ENCODE results near the gene RPS3.

RPS3 gene

DNA sequence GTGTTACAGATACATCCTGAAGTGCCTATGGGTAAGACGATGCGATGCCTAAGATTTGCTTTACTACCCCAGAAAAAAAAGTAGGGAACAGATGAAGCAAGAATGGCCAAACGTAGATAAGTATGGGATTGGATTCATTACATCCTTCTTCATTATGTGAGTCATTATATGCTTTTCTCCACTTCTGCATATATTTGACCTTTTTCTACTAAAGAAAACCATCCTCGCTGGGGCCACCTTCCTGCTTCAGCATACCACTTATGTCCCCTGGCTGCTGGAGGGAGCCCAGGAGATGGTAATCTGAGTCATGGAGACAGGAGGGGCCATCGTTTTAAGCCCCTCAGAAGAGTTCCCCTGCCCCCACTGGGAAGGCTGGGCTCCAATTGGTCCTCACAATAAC is 48.1 kb downstream of the RPS3 start:
- Histone ChIP-seq H3K4me1 (ENCODE audit: control insufficient read depth, insufficient read depth, low read length, poor library complexity, severe bottlenecking) (peaks cover 2% of the 10 kb centered on the region), H3K4me3 (ENCODE audit: extremely low read depth, insufficient read depth, low read length, poor library complexity, severe bottlenecking) (no peak overlapping the region), H3K27ac (ENCODE audit: low read depth, low read length, severe bottlenecking) (no peak overlapping the region), H3K9me3 (ENCODE audit: control insufficient read depth, low read length) (no peaks in the 10 kb centered on the region), H3K36me3 (ENCODE audit: control insufficient read depth, insufficient read depth, low read length) (peaks cover 3% of the 10 kb centered on the region)
- WGBS, 2 experiments (ENCODE audit: insufficient coverage in 2 of 2) = 78 to 100% methylated on average over 2 to 3 of the region's 5 CpGs

DNA sequence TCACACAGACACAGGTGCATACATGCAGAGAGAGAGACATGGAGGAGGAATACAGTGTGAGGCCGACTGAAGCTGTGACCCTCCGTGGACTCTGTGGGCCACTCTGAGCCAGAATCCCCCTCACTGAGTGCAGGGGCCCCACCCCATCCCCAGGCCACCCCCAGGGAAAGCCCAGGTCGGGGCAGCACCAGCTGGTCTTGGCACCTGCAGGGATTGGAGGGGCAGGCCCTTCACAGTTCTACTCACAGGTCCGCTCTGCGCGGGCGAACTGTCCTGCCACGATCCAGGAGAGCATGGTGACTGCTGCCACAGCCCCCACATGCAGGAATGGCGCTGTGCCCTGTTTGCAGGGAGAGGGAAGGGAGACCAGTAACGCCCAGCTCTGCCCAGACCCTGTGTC is 50.0 kb downstream of the RPS3 start:
- 86 to 88% methylated on average over 8 to 9 of the region's 10 CpGs for WGBS, 2 experiments (ENCODE audit: insufficient coverage in 2 of 2)
- H3K27ac ChIP-seq (ENCODE audit: low read depth, low read length, severe bottlenecking) = no peak overlapping the region
- peaks cover 2% of the 10 kb centered on the region for H3K4me1 ChIP-seq (ENCODE audit: control insufficient read depth, insufficient read depth, low read length, poor library complexity, severe bottlenecking)
- H3K4me3 ChIP-seq (ENCODE audit: extremely low read depth, insufficient read depth, low read length, poor library complexity, severe bottlenecking) = no peak overlapping the region
- no peaks in the 10 kb centered on the region for H3K9me3 ChIP-seq (ENCODE audit: control insufficient read depth, low read length)
- H3K36me3 ChIP-seq (ENCODE audit: control insufficient read depth, insufficient read depth, low read length) = peaks cover 3% of the 10 kb centered on the region

DNA sequence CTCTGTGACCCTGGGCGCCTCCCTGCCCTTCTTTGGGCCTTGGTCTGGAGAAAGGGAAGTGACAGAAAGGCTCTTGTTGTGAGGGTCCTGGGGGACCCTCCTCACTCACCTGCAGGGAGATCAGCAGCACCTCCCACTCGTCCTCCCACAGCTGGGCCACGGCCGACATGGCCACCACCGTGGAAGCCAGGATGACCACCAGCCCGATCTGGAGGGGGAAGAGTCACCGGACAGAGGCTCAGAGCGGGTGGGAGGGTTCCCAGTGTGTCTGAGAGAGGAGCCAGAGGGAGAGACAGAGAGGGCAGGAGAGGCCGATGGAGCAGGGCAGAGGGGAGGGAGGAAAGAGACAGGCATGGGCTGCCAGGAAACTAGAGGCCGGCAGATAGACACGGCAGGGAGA is 50.5 kb downstream of the RPS3 start:
- peaks cover 2% of the 10 kb centered on the region for H3K4me1 ChIP-seq (ENCODE audit: control insufficient read depth, insufficient read depth, low read length, poor library complexity, severe bottlenecking)
- WGBS, 2 experiments (ENCODE audit: insufficient coverage in 2 of 2) = 89 to 93% methylated on average over 9 to 10 of the region's 11 CpGs
- H3K27ac ChIP-seq (ENCODE audit: low read depth, low read length, severe bottlenecking) = no peak overlapping the region
- H3K36me3 ChIP-seq (ENCODE audit: control insufficient read depth, insufficient read depth, low read length) = peaks cover 3% of the 10 kb centered on the region
- no peaks in the 10 kb centered on the region for H3K9me3 ChIP-seq (ENCODE audit: control insufficient read depth, low read length)
- no peak overlapping the region for H3K4me3 ChIP-seq (ENCODE audit: extremely low read depth, insufficient read depth, low read length, poor library complexity, severe bottlenecking)

DNA sequence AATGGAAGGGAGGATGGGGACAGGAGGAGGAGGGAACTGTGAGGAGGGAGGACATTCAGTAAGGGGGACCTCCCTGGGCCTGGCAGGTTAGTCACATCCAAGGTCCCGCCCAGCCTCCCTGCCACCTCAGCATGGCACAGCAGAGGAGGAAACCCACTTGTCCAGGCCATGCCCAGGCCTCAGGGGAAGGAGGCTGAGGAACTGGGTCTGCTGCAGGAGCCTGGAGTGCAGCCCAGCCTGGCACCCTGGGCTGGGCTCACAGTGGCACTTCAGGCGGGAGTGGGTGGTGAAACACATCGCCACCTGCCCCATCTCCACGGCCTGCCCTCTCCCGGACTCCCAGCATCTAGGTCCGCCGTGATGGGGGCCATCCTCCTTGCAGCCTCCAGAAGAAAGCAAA is 50.9 kb downstream of the RPS3 start:
- Histone ChIP-seq H3K4me3 (ENCODE audit: extremely low read depth, insufficient read depth, low read length, poor library complexity, severe bottlenecking) (no peak overlapping the region), H3K36me3 (ENCODE audit: control insufficient read depth, insufficient read depth, low read length) (peaks cover 3% of the 10 kb centered on the region), H3K9me3 (ENCODE audit: control insufficient read depth, low read length) (no peaks in the 10 kb centered on the region), H3K27ac (ENCODE audit: low read depth, low read length, severe bottlenecking) (no peak overlapping the region), H3K4me1 (ENCODE audit: control insufficient read depth, insufficient read depth, low read length, poor library complexity, severe bottlenecking) (peaks cover 2% of the 10 kb centered on the region)
- WGBS, 2 experiments (ENCODE audit: insufficient coverage in 2 of 2) = 92 to 96% methylated on average over 7 of the region's 7 CpGs

DNA sequence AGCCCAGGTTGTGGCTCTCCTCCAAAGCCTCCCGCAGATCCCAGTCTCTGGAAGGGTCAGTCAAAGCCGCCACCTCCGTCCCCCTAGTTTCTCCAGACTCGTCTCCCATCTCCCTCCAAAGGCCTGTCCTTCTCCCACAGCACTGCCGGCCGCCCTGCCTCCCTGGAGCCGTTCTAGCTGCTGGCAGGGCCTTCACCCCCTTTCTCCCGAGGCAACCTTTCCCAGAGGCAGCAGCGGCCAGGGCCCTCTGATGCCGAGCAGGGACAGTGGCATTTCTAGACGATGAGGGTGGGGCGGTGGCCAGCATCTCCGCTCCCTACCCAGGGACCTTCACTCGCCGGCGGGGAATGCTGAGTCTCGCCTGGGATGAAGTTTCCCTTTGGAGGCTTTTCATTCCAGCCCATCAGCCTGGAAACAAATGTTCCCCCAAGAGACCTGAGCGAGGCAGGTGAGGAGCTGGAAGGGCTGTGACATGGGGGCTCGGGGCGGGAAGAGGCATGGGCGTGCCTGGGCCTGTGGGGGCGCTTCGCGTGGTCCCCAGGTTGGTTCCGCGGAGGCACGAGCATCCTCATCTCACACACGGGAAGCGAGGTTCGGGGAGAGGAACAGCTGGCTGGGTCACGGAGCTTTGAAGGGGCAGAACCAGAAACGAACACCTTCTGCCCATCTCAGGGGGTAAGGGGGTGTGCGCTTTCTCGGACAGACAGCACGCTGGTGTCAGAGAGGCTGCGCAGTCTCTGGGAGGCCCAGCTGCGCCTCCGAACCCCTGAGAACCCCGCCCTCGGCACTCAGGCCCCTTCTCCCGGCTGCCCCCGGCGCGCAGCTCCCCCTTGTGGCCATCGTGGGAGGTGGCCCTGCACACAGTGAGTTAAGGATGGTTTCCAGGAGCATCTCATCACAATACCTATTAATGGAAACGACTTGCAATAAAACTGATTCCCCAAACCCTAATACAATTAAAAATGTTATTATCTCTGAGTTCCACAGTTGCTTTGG is 51.8 kb downstream of the RPS3 start:
- H3K4me1 ChIP-seq (ENCODE audit: control insufficient read depth, insufficient read depth, low read length, poor library complexity, severe bottlenecking) = peaks cover 2% of the 10 kb centered on the region
- peaks cover 3% of the 10 kb centered on the region for H3K36me3 ChIP-seq (ENCODE audit: control insufficient read depth, insufficient read depth, low read length)
- 69 to 76% methylated on average over 42 to 44 of the region's 46 CpGs for WGBS, 2 experiments (ENCODE audit: insufficient coverage in 2 of 2)
- no peak overlapping the region for H3K4me3 ChIP-seq (ENCODE audit: extremely low read depth, insufficient read depth, low read length, poor library complexity, severe bottlenecking)
- H3K9me3 ChIP-seq (ENCODE audit: control insufficient read depth, low read length) = no peaks in the 10 kb centered on the region
- no peak overlapping the region for H3K27ac ChIP-seq (ENCODE audit: low read depth, low read length, severe bottlenecking)

DNA sequence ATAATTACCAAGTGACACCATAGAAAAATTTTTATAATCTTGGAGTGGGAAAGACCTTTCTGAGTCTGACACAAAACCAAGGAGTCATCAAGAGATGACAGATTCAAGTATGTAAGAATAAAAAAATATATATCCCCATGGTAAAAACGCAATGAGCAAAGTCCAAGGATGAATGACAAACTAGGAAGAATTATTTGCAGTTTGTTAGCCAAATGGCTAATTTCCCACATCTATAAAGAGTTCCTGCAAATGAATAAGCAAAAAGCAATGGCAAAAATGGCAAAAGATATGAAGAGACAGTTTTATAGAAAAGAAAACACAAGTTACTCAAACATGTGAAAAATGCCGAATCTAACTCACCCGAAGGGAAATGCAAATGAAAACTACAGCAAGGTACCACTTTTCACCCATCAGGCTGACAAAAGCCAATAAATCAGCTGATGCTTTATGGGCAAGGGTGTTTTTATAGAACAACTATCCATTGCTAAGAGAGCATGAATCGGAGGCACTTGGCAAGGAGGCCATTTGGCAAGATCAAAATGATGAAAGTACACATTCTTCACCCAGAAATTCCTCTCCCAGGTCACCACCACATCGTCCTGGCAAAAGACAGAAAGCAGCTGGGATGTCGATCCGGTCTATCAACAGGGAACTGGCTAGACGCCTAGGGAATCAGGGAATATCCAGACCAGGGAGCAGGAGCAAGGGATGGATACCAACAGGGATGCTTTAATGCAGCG is 54.8 kb downstream of the RPS3 start:
- Histone ChIP-seq H3K4me1 (ENCODE audit: control insufficient read depth, insufficient read depth, low read length, poor library complexity, severe bottlenecking) (no peaks in the 10 kb centered on the region), H3K36me3 (ENCODE audit: control insufficient read depth, insufficient read depth, low read length) (peaks cover 3% of the 10 kb centered on the region), H3K9me3 (ENCODE audit: control insufficient read depth, low read length) (no peaks in the 10 kb centered on the region), H3K4me3 (ENCODE audit: extremely low read depth, insufficient read depth, low read length, poor library complexity, severe bottlenecking) (no peak overlapping the region), H3K27ac (ENCODE audit: low read depth, low read length, severe bottlenecking) (no peak overlapping the region)
- 92 to 95% methylated on average over 6 to 7 of the region's 9 CpGs for WGBS, 2 experiments (ENCODE audit: insufficient coverage in 2 of 2)

DNA sequence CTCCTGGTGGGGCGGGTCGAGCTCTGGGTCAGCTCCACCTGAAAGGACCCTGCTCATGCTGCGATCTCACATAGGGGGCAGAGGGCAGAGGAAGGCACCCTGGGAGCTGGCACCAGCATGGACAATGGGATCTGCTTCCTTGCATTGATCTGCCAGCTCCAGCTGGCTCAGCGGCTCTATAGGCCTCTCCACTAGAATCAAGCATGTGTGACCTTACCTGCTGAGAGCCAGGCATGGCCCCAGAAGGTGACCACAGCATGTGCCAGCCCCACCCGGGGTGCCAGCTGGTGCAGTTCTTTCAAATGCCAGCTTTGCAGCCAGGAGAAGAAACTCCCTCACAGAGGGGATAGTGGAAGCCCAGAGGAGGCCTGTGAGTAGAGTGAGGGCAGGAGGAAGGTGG is 55.7 kb downstream of the RPS3 start:
- Histone ChIP-seq H3K27ac (ENCODE audit: low read depth, low read length, severe bottlenecking) (no peak overlapping the region), H3K36me3 (ENCODE audit: control insufficient read depth, insufficient read depth, low read length) (peaks cover 3% of the 10 kb centered on the region), H3K4me1 (ENCODE audit: control insufficient read depth, insufficient read depth, low read length, poor library complexity, severe bottlenecking) (no peaks in the 10 kb centered on the region), H3K9me3 (ENCODE audit: control insufficient read depth, low read length) (no peaks in the 10 kb centered on the region), H3K4me3 (ENCODE audit: extremely low read depth, insufficient read depth, low read length, poor library complexity, severe bottlenecking) (no peak overlapping the region)
- WGBS, 2 experiments (ENCODE audit: insufficient coverage in 2 of 2) = 85 to 96% methylated on average over 5 of the region's 5 CpGs

Measured in mesodermal cell (in vitro differentiated cells).